Left lung (tissue), 10 donors: ENCODE results near the gene YPEL3. TPM values are rescaled to one million over a fixed set of nuclear protein-coding genes. Genes with fewer than 3 reads are reported as not detected.
A peak's percentile ranks its signal among the peaks of the same experiment; 100 is the strongest.

Source experiments
- ATAC-seq: fragments of 200-7000 bp; cut with Tn5 transposase; one replicate; pipeline ENCODE4 v1.9.1; 2020; ENCODE audit warnings: moderate library complexity
- DNase-seq, 4 donors: peaks; one replicate each; pipeline ENCODE4 v3.0.0-alpha.2; 2013 to 2020
- H3K27ac ChIP-seq, 2 donors: fragments of 200-600 bp; sonication (generic) in 1 of 2; one replicate each; pipeline versions ENCODE4 v1.5.0 to v1.8.0; 2020 to 2021
- H3K27me3 ChIP-seq, 2 donors: fragments of 200-600 bp; sonication (generic) in 1 of 2; one replicate each; pipeline versions ENCODE4 v1.5.0 to v1.8.0; 2020 to 2021
- H3K36me3 ChIP-seq, 2 donors: fragments of 200-600 bp; sonication (generic) in 1 of 2; one replicate each; pipeline versions ENCODE4 v1.5.0 to v1.8.0; 2020 to 2021
- H3K4me1 ChIP-seq, 2 donors: fragments of 200-600 bp; one replicate each; pipeline ENCODE4 v1.8.0; 2021
- H3K4me3 ChIP-seq, 2 donors: fragments of 200-600 bp; sonication (generic) in 1 of 2; one replicate each; pipeline versions ENCODE4 v1.5.0 to v1.8.0; 2020 to 2021; ENCODE audit warnings: mild to moderate bottlenecking in 1 of 2
- H3K9me3 ChIP-seq, 2 donors: fragments of 200-600 bp; sonication (generic) in 1 of 2; one replicate each; pipeline versions ENCODE4 v1.5.0 to v1.8.0; 2020 to 2021
- CTCF ChIP-seq, 2 donors: fragments of 200-600 bp; sonication (generic) in 1 of 2; IDR thresholded peaks; one replicate each; pipeline versions ENCODE4 v1.5.0 to v1.8.0; 2021; ENCODE audit warnings: antibody characterized with exemption in 2 of 2
- intact Hi-C, 2 donors: fragments of 100-400 bp; cut with DNase I; formaldehyde crosslinking; loops; one replicate each; pipeline versions ENCODE4 v1.11.2 to v1.14.2; 2022
- polyA plus RNA-seq, 6 donors: library from polyadenylated mRNA; unstranded; fragments of 120-200 nt; gene quantifications; one replicate each; pipeline ENCODE4 v1.2.1, GENCODE V29; 2013; ENCODE audit not compliant: insufficient read length in 6 of 6
- total RNA-seq, 2 donors: library from RNA; stranded (reverse); fragmentation: NEBNext Ultra II Directional; extraction: Animal tissue kit (Norgen Biotek cat#: 25700); gene quantifications; one replicate each; pipeline ENCODE4 v1.2.1, GENCODE V29; 2021
- donor health status: DM: no; HTN: yes; CAD: no.
- donor health status: DM: no; HTN: no; CAD: no.

YPEL3 gene
- total and polyA plus RNA-seq, 8 donors: 48.8 to 79.5 (median 55.9) TPM

- Histone ChIP-seq H3K4me3 (no peak overlapping the region), H3K9me3 (no peaks in the 10 kb centered on the region), H3K4me1 (peaks cover 17 to 58% of the 10 kb centered on the region in 2 donors), H3K27me3 (no peaks in the 10 kb centered on the region), H3K36me3 (peaks cover 0 to 74% of the 10 kb centered on the region in 2 donors), H3K27ac (peak overlapping the region in 1 of 2 donors; percentile 33)
- intact Hi-C loops: no loop called here
- ATAC-seq (no peak), DNase-seq (no peak)
- no peak for TF ChIP-seq CTCF (IDR thresholded peaks at IDR 0.05)
These were observed 26.2 kb downstream of the YPEL3 start for GRCh38 chr16:30069611-30070462.

DNA sequence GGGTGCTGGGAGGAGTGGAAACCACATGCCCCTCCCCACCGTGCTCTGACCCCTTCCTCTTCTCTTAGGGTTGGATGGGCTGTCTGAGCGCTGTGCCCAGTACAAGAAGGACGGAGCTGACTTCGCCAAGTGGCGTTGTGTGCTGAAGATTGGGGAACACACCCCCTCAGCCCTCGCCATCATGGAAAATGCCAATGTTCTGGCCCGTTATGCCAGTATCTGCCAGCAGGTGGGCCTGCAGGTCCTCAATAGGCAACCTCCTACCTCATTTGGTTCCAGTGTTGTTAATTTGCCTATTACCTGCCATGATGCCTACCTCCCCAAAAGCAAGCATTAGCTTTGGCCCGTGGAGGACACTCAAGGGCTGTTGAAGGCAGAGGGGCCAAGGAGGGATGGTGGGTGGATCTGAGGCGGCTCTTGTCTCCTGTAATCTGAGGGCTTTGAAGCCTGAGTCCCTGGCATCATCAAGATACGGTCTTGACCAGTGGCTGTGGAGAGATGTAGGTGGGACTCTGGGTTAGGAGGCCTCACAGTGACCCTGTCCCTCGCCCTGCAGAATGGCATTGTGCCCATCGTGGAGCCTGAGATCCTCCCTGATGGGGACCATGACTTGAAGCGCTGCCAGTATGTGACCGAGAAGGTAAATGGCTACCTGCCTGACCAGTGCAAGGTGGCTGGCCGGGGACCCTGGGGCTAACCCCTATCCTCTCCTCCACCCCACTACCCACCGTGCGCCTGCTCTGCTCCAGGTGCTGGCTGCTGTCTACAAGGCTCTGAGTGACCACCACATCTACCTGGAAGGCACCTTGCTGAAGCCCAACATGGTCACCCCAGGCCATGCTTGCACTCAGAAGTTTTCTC is 27.0 kb downstream of the YPEL3 start:
- Histone ChIP-seq H3K4me3 (no peak overlapping the region), H3K27me3 (no peaks in the 10 kb centered on the region), H3K9me3 (no peaks in the 10 kb centered on the region), H3K27ac (peak overlapping the region in 1 of 2 donors; percentile 33), H3K4me1 (peaks cover 21 to 61% of the 10 kb centered on the region in 2 donors), H3K36me3 (peaks cover 0 to 74% of the 10 kb centered on the region in 2 donors)
- intact Hi-C loops: no loop called here
- TF ChIP-seq CTCF (IDR thresholded peaks at IDR 0.05): peak in 1 of 2 donors; percentile 31
- DNase-seq (no peak), ATAC-seq (no peak)

DNA sequence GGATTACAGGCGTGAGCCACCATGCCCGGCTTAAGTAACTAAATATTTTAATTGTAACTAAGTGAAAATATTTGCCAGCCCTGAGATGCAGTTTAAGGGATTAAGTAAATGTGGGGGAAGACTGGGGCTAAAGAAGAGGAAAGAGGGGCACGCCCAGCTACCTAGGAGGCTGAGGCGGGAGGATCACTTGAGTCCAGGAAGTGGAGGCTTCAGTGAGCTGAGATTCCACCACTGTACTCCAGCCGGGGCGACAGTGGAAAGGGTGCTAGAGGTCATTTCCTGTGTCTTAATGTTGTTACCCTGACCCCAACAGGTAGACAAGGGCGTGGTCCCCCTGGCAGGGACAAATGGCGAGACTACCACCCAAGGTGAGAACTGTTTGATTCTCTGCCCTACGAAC is 27.7 kb downstream of the YPEL3 start:
- no peaks in the 10 kb centered on the region for H3K9me3 ChIP-seq
- DNase-seq: no peak
- no peak overlapping the region for H3K27ac ChIP-seq
- peaks cover 28 to 67% of the 10 kb centered on the region in 2 donors for H3K4me1 ChIP-seq
- intact Hi-C loops: no loop called here
- no peak for ATAC-seq
- no peaks in the 10 kb centered on the region for H3K27me3 ChIP-seq
- peak overlapping the region in 1 of 2 donors; percentile 98 for H3K4me3 ChIP-seq
- no peak for TF ChIP-seq CTCF (IDR thresholded peaks at IDR 0.05)
- peaks cover 0 to 68% of the 10 kb centered on the region in 2 donors for H3K36me3 ChIP-seq

GRCh38 chr16:30067584-30067916 is 28.5 kb downstream of the YPEL3 start:
- Histone ChIP-seq H3K4me3 (peak overlapping the region in 1 of 2 donors; percentile 98), H3K36me3 (peaks cover 0 to 60% of the 10 kb centered on the region in 2 donors), H3K27ac (no peak overlapping the region), H3K4me1 (peaks cover 30 to 75% of the 10 kb centered on the region in 2 donors), H3K27me3 (no peaks in the 10 kb centered on the region), H3K9me3 (no peaks in the 10 kb centered on the region)
- TF ChIP-seq CTCF (IDR thresholded peaks at IDR 0.05): no peak
- intact Hi-C loops: no loop called here
- DNase-seq (no peak), ATAC-seq (no peak)
